ENCODE results near the gene ARFRP1.

The ARFRP1 gene, protein sequence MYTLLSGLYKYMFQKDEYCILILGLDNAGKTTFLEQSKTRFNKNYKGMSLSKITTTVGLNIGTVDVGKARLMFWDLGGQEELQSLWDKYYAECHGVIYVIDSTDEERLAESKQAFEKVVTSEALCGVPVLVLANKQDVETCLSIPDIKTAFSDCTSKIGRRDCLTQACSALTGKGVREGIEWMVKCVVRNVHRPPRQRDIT

DNA sequence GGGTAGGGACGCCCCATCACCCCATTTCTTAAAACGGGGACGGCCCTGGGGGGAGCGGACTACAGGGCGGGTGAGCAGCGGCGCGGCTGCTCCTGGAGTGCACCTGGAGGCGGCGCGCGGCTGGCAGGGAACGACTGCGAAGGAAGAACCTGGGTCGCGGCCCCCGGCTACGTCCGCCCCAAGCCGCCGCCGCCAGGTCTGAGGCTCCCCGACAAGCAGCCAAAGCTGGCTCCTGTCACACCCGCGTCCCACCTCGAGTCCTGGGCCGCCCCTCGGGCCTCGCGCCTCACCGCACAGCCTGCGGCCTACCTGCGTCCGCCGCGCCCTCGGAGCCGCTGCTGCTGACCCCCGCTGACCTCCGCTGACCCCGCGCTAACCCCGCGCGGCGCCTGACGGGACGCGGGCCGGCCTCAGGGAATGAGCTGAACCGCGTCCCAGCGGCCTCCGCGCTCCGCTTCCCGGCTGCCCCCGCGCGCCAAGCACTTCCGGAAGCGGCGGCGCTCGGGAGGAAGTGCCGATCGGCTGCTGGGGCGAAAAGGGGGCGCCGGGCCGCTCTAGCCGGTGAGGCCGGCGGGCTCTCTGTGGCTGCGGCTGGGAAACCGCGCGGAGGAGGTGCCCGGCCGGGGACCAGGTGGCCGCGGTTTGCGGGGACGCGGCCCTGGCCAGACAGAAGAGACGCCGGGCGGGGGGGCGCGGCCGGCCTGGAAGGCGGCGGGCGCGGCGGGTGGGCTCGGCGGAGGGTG lies at the start of gene ARFRP1, which contains the start of gene ZGPAT:
TSS of gene ARFRP1 (minus strand) at position 419 of the 743 bp plus-strand sequence. CDS start 885 bp downstream, outside the sequence.
TSS of gene ZGPAT (plus strand) at position 482 of the 743 bp plus-strand sequence. CDS start 542 bp downstream, outside the sequence.
- peak; percentile 58 to 81 for DNase-seq (ENCODE audit: extremely low read depth in 1 of 2, low read depth in 1 of 2)

DNA sequence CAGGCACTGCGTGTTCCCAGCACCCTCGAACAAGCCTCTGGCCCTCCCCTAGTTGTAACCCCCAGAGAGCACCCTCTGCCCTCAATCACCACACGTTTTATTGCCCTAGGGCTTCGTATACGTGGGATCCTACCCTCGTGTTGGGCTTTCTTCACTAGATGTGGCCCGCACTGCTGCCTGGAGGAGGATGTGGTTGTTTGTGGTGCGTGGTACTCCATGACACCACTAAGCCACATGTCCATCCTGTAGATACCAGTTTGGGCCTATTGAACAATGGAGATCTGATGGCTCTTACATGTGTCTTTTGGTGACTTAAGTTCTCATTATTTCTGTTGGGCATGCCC lies 48.8 kb upstream of the ARFRP1 start:
- DNase-seq (ENCODE audit: extremely low read depth in 1 of 2, low read depth in 1 of 2): no peak

DNA sequence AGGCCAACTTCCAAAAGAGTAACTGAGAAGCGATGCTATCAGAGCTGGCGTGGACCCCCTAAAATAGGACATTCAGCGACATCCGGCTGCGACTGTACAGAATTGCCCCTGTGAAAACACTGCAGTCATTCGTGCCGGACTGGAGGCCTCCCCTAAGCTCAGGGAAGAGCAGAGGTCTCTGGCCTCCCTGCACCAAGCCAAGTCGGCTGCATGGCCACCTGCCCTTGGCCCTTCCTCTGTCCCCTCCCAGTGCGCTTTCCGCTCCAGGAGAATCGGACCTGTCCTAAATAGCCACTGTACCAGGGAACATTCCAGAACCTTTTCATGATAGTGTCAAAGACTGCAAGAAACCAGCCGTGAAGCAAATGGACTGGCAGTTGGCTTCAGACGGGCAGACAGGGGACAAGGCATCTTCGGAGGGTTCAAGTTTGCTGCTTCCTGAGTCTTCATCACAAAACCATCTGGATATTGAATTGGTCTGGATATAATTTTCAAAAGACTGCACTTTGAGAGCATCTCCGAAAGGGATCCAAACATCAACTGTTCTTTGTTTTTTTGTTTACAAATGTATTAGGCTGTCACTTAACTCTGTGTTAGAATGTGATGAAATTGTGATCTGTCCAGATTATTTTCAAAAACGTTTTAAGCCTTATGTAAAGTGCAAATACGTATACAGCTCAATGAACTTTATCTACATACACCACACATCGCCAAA lies 48.3 kb upstream of the ARFRP1 start:
- no peak for DNase-seq (ENCODE audit: extremely low read depth in 1 of 2, low read depth in 1 of 2)

DNA sequence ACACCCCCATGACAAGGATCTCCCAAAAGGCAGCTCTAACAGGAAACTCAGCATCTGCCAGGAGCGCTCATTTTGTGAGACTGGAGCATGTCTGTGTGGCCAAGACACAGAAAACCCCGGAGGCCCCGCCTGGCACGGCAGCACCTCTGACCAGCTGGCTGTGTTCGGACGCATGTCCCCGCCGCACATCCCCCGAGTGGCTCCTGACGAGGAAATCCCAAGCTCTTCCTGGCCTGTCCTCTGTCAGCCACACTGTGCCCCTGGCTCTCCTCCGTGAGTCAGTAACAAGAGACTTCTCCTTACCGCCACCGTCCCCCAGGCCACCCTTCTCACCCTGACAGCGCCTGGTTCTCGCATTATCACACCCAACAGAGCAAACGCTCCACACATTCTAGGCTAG lies 46.2 kb upstream of the ARFRP1 start:
- DNase-seq (ENCODE audit: extremely low read depth in 1 of 2, low read depth in 1 of 2): no peak

DNA sequence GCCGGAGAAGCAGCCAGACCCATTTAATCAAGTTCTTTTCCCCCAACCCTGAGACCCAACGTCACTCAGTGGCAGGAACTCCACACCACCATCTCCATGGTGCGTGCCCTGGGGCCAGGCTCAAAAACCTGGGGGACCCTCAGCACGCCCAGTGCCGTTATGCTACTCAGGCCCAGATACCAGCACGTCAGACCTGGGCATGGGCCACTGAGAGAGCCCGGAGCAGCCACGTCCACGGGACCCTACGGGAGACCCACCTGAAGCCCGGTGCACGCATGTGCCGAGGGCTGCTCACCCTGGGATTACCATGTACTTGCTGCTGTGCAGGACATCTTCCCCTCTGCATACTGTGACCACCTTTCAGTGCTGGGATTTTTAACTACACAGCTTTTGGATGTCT lies 45.6 kb upstream of the ARFRP1 start:
- DNase-seq (ENCODE audit: extremely low read depth in 1 of 2, low read depth in 1 of 2): no peak

DNA sequence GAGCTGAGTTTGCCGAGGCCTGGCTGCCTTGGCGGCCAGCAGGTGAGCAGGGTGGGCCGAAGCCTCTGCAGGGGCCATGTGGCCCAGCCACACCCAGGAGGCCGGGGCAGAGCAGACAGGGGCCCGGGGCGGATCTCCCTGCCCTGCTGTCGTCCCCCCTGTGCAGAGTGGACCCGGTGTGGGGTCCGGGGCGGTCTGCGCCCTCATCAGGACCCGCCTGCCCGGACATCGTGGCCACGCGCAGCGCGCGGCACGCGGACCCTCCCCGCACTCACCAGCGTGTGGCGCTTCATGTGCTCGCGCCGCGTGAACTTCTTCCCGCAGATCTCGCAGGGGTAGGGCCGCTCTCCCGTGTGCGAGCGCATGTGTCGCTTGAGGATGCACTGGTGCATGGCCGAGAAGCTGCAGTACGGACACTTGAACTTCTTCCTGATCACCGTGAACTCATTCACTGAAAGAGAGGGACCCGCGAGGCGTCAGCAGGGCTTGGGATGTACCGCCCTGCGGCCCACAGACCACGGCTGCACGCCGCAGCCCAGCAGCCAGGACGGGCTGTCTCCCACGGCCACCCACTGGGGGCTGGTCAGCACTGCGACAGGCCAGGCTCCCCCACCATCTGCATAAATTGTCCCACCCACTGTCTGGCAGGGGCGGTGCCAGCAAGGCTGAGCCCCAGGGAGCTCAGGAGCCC lies 44.8 kb upstream of the ARFRP1 start:
- DNase-seq (ENCODE audit: extremely low read depth in 1 of 2, low read depth in 1 of 2): no peak

DNA sequence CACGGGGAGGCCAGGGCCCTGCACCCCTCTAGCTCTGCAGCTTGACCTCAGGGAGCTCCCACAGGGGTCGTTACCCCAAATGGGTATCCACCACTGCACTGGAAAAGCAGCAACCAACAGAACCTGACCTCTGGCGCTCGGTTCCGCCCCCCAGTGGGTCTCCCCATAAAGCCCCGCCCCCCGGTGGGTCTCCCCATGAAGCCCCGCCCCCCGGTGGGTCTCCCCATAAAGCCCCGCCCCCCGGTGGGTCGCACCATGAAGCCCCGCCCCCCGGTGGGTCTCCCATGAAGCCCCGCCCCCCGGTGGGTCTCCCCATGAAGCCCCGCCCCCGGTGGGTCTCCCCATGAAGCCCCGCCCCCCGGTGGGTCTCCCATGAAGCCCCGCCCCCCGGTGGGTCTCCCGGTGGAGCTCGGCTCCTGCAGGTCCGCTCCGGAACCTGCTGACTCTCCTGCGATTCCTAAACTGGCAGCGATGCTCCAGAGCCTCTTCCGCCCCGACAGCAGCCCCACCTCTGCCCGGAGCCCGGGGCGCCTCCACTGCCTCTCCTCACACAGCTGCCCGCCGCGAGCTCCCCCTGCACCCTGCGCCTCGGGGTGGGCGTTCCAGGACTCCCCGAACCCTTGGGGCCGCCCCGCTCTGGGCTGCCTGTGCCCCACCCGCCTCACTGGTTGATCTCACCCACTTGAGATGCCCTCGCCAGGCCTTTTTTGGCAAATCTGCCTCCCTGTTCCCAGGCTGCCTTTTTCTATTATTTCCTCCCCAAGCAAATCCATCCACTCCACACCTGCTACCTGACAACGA lies 43.9 kb upstream of the ARFRP1 start:
- DNase-seq (ENCODE audit: extremely low read depth in 1 of 2, low read depth in 1 of 2): no peak

DNA sequence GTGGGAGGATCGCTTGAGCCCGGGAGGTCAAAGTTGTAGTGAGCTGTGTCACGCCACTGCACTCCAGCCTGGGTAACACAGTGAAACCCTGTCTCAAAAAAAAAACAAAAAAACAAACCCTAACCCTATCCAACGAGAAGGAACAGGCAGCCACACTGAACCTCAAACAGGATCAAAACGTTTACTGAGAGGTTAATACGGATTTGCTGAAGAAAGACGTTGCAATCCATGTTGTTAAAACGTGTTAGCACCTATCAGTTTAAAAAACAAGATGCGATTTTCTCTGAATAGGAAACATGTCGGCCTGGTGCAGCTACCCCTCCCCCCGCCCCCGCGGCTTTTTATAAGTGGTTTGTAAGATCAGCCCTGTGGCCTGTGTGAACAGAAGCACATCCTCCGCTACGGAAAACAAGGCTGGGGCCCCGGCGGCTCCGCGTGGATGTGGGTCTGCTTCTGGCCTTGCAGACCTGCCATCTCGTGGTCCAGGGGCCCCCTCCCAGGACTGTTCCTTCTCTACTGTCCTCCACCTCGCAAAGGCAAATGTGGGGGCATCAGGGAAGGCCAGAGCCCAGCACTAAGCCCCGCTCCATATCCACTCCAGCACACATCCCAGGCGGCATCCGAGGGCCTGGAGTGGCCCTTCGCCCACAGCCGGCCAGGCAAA lies 43.2 kb upstream of the ARFRP1 start:
- peak in 1 of 2 donors; percentile 41 for DNase-seq (ENCODE audit: extremely low read depth in 1 of 2, low read depth in 1 of 2)

DNA sequence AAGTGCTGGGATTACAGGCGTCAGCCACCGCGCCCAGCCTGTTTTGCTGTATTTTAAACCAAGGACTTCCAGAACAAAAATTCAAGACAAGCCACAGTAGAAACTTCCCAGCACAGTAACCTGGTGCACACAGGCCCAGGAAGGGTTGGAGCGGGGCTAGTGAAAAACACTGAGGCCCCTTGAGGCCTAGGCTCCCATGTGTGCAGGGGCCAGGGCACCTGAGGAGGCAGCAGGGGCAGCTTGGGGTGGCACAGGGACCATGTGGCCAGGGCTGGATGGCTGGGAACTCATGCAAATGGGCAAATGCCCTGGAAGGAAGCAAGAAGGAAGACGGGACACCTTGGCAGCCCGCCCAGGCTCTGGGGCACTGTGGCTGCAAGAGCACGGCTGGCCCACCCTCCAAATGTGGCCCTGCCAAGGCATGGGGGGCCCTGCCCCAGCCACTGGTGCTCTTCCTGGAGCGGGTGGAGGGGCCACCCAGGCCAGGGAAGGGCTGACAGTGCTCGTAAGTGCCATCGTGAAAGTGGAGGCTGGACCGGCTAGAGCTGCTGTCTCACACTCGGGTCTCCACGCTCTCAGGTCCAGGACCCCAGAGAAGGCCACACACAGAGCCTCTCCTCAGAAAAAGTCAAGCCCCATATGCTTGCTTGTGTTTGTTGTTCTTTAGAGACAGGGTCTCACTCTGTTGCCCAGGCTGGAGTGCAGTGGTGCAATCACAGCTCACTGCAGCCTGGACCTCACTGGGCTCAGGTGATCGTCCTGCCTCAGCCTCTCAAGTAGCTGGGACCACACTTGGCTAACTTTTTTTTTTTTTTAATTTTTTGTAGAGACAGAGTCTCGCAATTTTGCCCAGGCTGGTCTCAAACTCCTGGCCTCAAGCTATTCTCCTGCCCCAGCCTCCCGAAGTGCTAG lies 42.1 kb upstream of the ARFRP1 start:
- DNase-seq (ENCODE audit: extremely low read depth in 1 of 2, low read depth in 1 of 2): no peak

DNA sequence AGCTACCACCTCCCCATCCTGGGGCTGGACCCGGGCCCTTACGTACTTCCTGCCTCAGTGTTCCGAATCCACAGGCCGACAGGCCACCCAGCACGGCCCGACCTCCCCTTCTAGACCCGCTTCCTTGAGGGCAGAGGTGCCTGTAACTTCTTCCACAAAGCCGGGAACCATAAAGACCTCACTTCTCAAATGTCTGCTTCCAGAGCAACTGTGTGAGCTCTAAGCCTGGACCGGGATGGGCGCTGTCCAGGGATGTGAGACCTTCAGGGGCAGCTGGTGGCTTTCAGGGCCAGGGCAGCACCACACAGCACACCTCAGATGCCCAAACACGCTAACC lies 41.1 kb upstream of the ARFRP1 start:
- no peak for DNase-seq (ENCODE audit: extremely low read depth in 1 of 2, low read depth in 1 of 2)

DNA sequence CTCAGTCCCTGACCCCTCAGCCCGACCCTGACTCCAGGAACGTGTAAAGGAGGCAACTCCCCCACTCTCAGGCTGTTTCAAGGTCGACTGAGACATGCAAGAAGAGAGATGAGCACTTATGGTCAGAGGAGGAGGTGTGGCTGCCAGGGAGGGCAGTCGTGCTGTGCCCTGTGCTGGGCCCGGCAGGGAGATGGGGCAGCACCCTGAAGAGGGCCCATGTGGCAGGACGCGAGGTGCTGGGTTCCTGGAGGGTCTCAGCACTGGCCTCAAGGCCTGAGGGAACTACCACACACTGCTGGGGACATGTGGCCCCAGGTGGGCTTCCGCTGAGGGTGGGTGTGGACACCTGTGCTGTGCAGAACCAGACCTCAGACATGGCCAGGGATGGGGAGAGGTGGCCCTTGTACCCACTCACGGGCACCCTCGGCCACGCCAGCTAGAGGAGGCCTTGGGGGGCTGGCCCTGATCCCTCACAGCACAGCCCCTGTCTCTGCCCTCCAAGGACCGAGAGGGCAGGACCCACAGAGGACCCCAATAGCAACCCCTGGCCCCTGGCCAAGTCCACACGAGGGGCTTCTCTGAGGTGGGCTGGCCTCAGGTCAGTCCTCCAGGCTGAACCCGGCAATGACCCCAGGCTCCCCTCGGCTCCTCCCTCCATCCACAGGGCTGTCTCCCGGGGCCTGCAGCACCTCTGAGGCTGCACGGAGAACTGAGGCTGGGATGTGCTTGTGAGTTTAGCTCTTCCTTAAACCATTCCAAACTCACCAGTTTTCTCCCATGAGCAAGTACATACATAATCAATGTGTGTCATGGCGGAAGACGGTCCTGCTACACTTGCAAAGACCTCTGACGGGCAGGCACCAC lies 40.5 kb upstream of the ARFRP1 start:
- DNase-seq (ENCODE audit: extremely low read depth in 1 of 2, low read depth in 1 of 2): no peak

DNA sequence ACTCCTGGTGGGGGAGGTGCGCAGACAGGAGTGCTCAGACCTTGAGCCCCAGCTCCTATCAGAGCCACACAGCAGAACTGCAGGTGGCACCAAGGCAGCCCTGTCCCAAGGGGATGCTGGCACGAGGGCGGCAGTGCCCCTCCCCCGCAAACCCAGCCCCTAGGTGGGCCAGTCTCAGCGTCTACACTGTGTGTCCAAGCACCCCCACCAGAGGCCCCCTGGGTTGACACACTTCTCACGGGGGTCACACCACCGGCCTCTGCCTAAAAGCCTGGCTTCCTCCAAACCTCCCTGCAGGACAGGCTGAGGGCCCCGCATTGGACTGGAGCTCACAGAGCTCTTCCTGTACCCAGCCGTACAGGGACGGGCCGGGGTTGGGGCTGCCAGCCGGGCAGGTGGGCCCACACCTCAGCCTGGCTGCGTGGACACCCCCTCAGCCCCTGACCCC lies 39.9 kb upstream of the ARFRP1 start:
- DNase-seq (ENCODE audit: extremely low read depth in 1 of 2, low read depth in 1 of 2): no peak

DNA sequence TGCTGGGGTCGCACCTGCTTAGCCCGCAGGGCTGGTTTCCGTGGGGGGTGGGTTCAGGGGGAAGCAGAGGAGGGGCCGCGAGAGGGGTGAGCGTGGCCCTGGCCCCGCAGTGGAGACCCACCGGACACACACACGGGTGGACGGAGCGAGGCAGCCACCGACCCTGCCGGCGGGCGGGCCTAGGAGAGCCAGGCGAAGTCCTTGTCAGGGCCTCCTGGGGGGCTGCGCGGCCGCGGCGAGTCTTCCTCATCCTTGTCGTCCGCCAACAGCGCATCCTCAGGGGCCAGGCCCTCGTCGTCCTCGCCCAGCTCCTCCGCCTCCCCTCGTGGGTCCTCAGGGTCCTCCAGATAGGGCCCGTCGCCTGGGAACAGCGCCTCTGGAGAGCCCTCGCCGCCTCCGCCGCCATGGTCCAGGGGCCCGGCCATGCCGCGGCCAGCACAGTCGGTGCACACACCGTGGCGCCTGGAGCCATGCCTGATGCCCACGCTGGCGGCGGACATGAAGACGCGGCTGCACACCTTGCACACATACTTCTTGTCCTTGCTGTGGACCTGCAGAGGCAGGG lies 39.1 kb upstream of the ARFRP1 start:
- DNase-seq (ENCODE audit: extremely low read depth in 1 of 2, low read depth in 1 of 2): no peak

DNA sequence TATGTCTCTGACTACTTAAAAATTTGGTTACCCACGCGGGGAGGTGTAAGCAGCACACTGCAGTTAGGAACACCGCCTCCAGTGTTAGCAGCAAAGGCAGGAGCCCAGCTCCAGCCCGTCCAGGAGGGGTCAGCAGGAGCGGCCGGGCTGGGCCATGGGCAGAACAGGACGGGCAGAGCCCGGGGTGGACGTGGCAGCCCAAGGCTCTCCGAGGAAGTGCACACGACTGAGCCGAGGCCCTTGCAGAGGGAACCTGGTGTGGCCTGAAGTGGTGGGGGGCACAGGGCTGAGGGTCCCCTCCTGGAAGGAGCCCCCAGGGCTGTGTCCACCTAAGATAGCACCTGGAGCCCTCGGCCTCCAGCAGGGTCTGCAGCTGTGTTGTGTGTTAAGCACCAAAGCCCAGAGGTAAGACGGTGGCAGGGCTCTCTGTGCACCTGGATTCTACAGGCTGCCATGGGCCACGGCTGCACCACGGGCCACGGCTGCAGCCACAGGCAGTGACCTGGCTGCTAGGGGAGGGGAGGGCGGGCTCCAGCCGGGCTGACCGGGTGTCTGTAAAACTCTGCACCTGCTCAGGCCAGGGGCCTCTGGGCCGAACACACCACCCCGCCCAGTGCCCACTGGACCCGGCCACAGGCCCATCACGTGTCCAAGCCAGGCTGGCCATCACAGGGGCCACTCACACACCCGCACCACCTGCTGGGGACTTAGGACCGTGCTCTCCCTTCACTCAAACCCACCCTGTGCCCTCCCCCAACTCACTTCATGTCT lies 38.4 kb upstream of the ARFRP1 start:
- no peak for DNase-seq (ENCODE audit: extremely low read depth in 1 of 2, low read depth in 1 of 2)

DNA sequence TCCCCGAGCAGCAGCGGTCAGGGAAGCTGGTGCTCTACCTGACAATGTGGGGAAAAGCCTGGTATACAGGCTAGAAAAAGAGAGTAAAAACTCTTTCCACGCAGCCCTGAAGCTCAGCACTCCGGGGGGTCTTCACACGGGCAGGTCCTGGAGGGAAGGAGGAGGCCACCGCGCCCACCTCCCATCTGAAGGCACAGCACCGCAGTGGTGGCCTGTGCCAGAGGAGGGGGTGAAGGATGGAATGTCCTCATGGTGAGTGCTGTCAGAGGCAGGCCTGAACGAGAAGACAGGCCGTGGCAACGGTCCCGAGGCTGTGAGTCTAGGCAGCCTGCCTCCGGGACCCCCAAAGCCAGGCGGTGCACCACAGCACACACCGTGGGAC lies 37.6 kb upstream of the ARFRP1 start:
- no peak for DNase-seq (ENCODE audit: extremely low read depth in 1 of 2, low read depth in 1 of 2)

DNA sequence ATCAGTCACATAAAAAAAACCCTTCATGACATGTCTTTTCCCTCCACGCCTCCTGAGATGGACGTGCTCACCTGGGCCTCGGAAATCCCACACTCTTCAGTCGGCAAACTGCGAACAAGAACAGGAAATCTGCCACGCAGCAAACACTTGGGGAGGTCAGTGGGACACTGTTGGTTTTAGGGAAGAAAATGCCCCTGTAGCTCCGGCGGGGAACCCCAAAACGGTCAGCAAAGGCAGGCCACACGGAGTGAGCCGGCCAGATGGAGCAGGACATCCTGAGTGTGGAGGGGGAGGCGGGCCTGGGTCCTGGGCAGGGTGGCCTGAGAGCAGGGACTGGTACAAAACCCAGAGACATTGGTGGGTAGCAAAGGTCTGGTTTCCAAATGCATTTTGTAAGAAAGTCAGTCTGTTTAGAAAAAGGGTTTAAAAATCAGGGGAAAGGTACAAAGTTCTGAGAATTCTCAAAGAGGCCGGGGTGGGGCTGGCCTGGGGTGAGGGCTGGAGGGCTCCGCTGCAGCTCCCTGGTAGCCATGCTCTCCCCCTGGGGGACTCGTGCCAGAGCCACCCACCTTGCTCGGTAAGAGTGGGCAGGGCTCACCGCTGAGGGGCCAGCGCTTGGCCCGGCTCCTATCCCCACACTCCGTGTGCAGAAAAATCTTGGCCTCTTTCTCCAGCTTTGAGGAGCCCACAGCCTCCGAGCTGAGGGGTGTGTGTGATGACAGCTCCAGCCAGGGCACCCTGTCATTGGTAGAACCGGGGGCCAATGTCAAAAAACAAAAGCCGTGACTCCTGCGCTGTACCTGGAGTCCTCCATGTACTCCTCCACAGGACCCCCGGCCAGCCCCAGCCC lies 37.0 kb upstream of the ARFRP1 start:
- DNase-seq (ENCODE audit: extremely low read depth in 1 of 2, low read depth in 1 of 2): no peak

All from activated CD8-positive, alpha-beta memory T cell treated with anti-CD3 and anti-CD28 coated beads for 1 hour (primary cell).